HG03025 (cell line): ENCODE results near the gene POLK.
"Not testable (repeated sequence)": the region's sequence is repeated elsewhere in the genome, so short reads cannot be mapped to it uniquely, and the experiment has no call there.

Experiments used
- ATAC-seq: cut with Tn5 transposase; IDR thresholded peaks from one replicate; pipeline ENCODE4 v1.9.1; 2021; ENCODE audit warnings: mild to moderate bottlenecking, moderate library complexity; ENCODE audit not compliant: unreplicated experiment, low FRiP score

The POLK gene

DNA sequence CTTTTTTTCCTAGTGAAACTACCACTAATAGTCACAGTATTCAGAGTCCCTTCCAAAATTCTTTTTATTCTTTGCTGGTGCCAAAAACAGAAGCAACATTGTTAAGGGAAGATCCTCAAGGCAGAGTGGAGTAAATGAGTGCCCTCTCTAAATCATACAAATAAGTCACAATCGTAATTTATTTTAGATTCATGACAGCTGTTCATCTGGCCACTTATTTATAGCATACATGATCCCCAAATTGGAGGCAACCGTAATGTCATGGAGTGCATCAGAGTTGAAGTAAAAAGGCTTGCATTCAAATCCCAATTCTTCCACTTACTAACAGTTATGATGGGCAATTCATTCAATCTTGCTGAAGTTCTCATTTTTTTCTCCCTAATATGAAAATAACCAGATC, 33.4 kb downstream of the POLK start:
- no peak for ATAC-seq

DNA sequence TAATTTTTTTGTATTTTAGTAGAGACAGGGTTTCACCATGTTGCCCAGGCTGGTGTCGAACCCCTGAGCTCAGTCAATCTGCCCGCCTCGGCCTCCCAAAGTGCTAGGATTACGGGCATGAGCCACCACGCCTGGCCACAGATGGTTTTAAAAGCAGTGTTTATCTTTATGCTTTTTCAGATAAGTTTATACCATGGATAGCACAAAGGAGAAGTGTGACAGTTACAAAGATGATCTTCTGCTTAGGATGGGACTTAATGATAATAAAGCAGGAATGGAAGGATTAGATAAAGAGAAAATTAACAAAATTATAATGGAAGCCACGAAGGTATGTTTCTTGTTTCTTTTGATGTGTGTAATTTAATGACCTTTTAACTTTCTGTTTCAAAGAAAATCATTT, 35.1 kb downstream of the POLK start:
- no peak for ATAC-seq

DNA sequence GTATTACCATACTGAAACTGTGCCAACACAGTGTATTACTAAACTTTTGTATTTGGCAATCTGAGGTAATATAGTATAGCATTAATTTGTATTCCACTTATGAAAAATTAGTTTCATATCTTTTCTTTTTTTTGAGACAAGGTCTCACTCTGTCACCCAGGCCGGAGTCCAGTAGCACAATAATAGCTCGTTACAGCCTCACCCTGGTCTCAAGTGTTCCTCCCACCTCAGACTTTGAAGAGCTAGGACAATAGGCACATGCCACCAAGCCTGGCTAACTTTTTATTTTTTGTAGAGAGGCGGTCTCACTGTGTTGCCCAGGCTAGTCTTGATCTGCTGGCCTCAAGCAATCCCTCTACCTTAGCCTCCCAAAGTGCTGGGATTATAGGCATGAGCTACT, 36.1 kb downstream of the POLK start:
- ATAC-seq, result no peak

DNA sequence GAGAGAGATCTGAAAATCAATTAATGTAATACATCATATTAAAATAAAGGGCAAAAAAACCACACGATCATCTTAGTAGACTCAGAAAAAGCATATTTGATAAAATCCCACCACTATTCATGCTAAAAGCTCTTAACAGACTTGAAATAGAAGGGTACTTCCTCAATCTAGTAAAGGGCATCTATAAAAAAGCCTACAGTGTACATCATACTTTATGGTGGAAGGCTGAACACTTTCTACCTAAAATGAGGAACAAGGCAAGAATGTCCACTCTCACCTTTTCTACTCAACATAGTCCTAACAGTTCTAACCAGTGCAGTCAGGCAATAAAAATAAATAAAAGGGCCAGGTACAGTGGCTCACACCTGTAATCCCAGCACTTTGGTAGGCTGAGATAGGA, 38.9 kb downstream of the POLK start:
- ATAC-seq, result no peak

DNA sequence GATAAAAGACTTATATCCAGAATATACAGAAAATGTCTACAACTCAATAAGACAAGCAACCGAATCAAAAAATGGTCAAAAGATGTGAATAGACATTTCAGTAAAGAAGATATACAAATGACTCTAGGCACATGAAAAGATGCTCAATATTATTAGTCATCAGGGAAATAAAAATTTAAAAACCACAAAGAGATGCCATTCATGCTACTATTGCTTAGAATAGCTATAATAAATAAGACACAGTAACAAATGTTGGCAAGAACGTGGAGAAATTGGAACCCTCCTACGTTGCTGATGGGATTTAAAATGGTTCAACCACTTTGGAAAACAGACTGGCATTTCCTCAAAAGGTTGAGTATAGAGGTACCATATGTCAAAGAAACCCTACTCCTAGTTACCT, 39.8 kb downstream of the POLK start:
- no peak for ATAC-seq

DNA sequence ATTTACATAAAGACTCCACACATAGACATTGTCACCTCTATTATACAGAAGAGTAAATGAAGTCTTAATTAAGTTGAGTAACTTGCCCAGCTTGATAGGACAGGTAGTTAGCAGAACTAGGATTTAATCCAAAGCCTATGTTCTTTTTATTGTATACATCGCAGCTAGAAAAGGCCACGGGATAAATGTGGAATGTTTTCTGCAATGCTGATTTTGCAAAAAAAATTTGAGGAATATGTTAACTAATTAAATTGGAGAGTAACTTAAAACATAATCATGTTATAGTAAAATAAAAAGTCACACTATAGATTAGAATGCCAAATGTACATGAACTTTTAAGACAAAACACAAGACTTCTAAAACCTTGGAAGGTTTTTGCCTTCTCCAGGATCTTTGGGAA, 41.1 kb downstream of the POLK start:
- ATAC-seq, result no peak

DNA sequence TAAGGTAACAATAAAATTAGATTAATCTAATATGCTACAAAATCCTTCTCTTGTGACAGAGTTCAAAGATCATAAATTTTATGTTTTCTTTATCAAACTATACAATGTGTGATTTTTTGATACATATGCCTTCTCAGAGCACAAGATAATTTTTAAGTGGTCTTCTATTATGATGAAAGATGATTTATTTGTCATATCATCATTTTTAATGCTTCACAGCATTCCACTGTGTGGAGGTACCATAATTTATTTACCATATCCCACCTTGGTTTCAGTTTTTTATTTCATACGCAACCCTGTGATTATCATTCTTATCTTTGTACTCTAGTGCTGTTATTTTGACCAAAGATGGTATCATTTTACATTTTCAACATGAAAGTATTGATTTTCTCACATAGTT, 41.7 kb downstream of the POLK start:
- no peak for ATAC-seq

DNA sequence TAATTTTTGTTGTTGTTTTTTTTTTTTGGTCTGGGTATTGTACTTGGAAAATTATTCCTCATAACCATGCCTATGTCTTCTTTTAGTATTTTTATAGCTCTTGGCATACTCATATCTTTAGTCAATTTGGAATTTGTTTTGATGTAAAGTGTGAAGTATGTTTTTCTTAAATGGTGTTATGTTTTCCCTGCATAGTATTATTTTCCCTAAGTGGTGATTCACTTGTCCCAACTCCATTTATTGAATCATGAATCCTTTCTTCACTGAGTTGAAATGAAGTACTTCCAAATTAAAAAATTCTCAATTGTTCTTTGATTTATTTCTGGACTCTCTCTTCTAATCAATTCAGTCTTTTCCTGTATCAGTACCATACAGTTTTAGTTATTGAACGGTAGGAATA, 46.5 kb downstream of the POLK start:
- no peak for ATAC-seq

DNA sequence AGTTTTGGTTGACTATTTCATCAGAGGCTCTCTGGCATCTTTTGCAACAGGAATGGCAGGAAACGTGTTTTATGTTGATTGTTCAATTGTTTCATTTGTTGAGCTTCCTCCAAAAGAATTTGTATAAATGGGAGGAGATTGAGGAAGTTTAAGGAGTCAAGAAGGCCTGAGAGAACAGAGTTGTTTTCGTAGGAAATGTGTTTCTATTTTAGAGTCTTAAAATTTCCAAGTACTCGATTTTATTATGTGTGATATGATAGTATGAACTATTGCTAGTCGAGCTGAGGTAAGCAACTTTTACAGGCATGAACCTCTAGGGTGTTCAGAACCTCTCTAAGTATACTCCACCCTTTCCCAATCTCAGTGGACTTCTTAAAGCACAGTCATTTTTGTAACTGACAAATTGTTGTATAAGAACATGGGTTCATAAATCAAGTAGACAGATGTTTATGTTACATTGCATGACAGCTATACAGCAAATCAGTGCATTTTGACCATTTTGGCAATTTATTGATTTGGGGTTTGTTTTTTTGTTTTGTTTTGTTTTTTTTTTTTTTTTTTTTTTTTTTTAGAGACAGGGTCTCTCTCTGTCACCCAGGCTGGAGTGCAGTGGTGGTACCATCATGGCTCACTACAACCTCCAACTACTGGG, 47.4 kb downstream of the POLK start:
- ATAC-seq, result no peak

DNA sequence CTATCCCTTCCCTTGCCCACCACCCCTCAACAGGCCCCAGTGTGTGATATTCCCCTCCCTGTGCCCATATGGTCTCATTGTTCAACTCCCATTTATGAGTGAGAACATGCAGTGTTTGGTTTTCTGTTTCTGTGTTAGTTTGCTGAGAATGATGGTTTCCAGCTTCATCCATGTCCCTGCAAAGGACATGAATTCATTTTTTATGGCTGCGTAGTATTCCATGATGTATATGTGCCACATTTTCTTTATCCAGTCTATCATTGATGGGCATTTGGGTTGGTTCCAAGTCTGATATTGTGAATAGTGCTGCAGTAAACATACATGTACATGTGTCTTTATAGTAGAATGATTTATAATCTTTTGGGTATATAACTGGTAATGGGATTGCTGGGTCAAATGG, 49.0 kb downstream of the POLK start:
- ATAC-seq, result not testable (repeated sequence)

DNA sequence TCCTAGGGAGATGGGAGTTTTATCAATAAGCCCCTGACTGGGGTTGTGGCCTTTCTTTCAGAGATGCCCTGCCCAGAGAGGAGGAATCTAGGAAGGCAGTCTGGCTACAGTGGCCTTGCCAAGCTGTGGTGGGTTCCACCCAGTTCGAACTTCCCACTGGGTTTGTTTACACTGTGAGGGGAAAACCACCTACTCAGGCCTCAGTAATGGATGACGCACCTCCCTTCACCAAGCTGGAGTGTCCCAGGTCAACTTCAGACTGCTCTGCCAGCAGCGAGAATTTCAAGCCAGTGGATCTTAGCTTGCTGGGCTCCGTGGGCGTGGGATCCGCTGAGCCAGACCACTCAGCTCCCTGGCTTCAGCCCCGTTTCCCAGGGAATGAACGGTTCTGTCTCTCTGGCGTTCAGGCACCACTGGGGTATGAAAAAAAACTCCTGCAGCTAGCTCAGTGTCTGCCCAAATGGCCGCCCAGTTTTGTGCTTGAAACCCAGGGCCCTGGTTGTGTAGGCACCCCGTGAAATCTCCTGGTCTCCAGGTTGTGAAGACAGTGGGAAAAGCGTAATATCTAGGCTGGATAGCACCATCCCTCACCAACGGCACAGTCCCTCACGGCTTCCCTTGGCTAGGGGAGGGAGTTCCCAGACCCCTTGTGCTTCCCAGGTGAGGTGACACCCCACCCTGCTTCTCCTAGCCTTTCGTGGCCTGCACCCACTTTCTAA, 54.5 kb downstream of the POLK start:
- ATAC-seq, result peak; percentile 22

DNA sequence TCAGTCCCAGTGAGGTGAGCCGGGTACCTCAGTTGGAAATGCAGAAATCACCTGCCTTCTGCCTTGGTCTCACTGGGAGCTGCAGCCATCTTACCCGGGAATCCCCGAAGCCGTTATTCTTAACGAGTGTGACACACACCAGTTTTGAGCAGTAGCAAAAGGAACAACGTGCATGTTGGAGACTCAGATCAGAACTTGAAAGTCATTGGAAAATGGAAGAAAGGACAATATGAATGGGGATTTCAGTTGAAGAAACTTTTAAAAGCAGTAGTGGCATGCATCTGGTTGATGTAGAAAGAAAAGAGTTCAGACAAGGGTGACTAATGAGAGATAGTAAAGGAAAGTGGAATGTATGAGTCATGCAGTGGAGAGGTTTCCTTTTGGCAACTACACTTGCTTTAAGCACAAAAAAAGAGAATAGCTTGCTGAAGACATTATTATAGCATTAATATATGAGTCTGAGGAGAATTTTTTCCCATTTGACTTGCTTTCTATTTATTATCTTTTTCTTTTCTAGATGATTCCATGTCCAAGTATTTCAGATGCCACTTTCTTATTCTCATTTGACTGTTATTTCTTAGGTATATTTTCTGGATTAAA, 55.1 kb downstream of the POLK start:
- peak; percentile 67 for ATAC-seq

DNA sequence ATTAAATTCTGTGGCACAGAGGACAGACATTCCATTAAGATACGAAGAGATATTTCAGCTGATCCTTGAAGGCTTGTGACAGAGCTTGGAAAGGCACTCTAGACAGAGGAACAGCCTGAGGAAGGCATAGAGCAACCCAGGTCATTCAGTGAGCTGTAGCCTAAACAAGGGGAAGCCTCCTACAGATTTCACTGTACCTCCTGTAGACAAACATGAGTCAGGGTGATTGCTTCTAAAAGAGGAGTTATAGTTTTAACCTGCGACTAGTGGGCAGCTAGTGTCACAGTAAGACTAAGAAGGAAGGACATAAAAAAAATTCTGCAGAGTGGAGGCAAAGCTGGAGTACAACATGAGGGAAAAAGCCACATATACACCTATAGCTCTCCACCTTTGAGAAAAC, 56.0 kb downstream of the POLK start:
- ATAC-seq, result no peak

DNA sequence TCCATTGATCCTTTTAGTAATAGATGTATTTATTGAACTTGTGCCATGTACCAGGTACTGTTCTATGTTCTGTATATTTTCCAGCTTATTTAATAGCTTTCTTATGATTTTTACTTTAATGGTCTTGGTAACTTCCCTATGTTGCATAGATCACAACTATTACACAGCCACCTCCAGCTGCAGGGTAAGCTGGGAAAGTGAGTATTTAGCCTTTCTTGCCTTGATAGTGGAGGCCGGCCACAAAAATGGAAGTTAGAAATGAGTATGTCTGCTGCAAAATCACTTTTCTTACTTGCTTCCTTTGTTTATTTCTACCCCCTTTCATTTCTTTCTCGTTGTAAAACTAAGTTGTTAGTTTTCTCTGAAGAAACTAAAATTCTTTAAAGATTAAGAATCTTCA, 56.5 kb downstream of the POLK start:
- no peak for ATAC-seq

DNA sequence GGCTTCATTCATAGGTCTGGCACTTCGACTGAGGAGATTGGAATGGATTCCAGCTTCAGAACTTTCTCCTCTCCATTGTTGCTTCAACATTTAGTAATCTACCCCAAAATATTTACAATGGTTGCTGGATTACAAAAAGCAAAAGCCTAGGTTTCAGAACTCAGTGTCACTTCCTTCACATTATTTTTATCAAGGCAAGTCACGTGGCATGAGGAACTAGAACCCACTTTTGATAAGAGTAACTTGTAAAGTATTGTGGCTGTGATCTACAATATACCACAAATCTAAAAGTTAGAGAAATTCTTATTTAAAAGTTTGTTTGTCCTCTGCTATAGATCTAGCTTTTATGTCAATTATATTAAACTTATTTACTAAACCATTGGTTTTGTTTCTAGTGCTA, 59.9 kb downstream of the POLK start:
- no peak for ATAC-seq

DNA sequence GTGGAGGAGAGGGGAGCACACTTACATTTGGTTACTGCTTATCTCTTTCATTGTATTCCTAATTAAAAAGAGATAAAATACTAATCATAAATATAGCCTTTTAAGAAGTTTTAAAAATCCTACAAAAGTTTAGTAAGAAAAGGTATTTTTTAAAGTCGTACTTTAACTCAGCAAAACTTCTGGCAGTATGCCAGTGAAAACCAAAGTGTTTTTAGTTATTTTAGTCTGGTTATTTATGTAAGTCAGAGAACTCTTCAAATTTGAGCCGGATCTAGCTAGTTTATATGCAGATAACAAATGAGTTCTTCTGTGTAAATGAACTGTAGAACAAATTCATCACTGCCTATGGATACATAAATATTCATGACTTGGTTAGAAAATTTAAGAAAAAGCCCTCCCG, 63.1 kb downstream of the POLK start:
- ATAC-seq, result peak; percentile 8

DNA sequence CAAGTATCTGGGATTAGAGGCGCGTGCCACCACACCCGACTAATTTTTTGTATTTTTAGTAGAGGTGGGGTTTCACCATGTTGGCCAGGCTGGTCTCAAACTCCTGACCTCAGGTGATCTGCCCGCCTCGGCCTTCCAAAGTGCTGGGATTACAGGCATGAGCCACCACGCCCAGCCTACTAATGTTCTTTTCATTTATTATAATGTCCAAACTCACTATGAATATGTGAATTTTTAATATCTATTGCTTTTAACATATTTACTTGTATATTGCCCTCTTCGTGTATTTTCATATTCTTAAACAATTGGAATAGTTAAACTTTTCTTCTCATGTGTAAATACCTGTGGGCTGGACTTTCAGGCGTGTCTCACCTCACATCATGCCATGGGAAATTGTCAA, 66.6 kb downstream of the POLK start:
- ATAC-seq, result not testable (repeated sequence)

DNA sequence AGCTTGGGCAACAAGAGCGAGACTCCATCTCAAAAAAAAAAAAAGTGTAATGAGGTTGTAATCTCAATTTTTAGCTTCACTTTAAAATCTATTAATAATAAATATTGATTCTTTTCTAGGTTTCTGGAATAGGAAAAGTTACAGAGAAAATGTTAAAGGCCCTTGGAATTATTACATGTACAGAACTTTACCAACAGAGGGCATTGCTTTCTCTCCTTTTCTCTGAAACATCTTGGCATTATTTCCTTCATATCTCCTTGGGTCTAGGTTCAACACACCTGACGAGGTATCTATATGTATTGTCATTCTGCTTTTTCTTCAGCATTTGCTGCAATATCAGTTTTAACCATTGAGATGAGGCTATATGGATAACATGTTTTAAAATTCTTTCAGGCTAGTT, 73.0 kb downstream of the POLK start:
- ATAC-seq, result no peak

DNA sequence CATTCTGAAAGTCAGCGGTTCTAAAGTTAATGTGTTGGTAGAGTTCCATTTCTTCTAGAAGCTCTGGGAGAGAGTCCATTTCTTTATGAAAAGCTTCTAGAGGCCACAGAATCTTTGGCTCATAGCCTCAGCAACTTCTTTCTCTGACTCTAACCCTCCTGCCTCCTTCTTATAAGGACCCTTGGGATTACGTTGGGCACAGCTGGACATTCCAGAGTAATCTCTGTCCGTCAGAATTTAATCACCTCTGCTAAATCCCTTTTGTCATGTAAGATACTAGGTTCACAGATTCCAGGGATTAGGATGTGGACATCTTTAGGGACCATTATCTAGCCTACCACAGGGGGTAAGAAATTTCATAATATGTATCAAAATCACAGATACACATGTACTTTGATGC, 77.0 kb downstream of the POLK start:
- no peak for ATAC-seq

DNA sequence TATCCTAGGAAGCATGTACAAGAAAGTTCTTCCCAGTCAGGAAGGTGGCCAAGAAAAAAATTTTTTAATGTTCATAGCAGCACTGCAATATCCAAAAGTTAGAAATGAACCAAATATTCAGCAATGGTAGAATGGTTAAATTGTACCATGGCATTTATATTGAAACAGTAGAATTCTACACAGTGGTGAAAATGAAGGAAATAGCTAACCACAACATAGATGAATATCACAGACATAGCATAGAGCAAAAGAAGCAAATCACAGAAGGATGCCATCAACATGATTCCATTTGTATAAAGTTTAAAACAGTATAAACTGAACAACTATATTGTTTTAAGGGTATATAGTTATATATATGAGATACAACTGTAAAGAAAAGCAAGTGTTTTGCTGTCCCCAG, 88.8 kb downstream of the POLK start:
- no peak for ATAC-seq

DNA sequence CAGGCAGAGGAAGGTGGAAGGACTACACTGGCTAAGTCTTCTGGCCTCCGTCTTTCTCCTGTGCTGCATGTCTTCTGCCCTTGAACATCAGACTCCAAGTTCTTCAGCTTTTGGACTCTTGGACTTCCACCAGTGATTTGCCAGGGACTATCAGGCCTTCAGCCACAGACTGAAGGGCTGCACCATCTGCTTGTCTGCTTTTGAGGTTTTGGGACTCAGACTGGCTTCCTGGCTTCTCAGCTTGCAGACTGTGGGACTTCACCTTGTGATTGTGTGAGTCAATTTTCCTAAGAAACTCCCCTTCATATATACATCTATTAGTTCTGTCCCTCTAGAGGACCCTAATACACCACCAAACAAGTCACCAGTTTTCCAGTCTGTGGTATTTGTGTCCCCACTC, 89.9 kb downstream of the POLK start:
- no peak for ATAC-seq

DNA sequence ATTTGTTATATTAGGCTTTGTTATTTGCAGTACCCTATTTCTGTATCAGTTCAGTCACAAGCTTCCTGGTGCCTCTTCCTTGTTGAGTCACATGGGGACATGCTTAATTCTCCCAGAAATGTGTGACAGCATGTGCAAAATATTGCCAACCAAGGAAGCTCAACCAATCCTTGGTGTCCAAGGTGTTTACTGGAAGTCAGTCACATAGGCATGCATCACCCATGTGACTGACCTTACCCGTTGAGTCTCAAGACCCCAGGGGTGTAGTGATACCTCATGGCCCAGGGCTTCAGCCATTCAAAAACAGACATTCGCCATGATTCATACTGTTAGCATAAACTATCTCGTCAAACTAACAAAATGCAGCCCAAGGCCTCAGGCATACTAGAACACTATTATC, 90.3 kb downstream of the POLK start:
- ATAC-seq, result no peak
